ENCODE data around the gene HDAC4. TPM values are rescaled to one million over a fixed set of nuclear protein-coding genes. Genes with fewer than 3 reads are reported as not detected.

The HDAC4 gene
- total RNA-seq, 1 donor from 2014 or later: 65.7 TPM

- Histone ChIP-seq H3K9me3 (no peaks in the 10 kb centered on the region), H3K36me3 (peaks cover 0 to 3% of the 10 kb centered on the region in 2 donors), H3K27ac (no peak overlapping the region), H3K4me3 (no peak overlapping the region), H3K27me3 (no peaks in the 10 kb centered on the region), H3K4me1 (peaks cover 0 to 5% of the 10 kb centered on the region in 2 donors)
- TF ChIP-seq CTCF (IDR thresholded peaks at IDR 0.05): no peak
- DNase-seq (ENCODE audit: low spot score in 2 of 2): no peak
- intact Hi-C loops (cut with DNase I): no loop called here
These were observed 12.3 kb downstream of the HDAC4 start for GRCh38 chr2:239388236-239389151.

- no peak for TF ChIP-seq CTCF (IDR thresholded peaks at IDR 0.05)
- Histone ChIP-seq H3K36me3 (peaks cover 0 to 3% of the 10 kb centered on the region in 2 donors), H3K4me3 (no peak overlapping the region), H3K27ac (no peak overlapping the region), H3K4me1 (no peaks in the 10 kb centered on the region), H3K9me3 (no peaks in the 10 kb centered on the region), H3K27me3 (no peaks in the 10 kb centered on the region)
- intact Hi-C loops (cut with DNase I): no loop called here
- DNase-seq (ENCODE audit: low spot score in 2 of 2): no peak
These were observed 13.0 kb downstream of the HDAC4 start for GRCh38 chr2:239387811-239388210.

GRCh38 chr2:239386872-239387445 lies 13.9 kb downstream of the HDAC4 start:
- Histone ChIP-seq H3K36me3 (peaks cover 0 to 3% of the 10 kb centered on the region in 2 donors), H3K27me3 (no peaks in the 10 kb centered on the region), H3K4me1 (peaks cover 0 to 2% of the 10 kb centered on the region in 2 donors), H3K9me3 (no peaks in the 10 kb centered on the region), H3K4me3 (no peak overlapping the region), H3K27ac (no peak overlapping the region)
- intact Hi-C loops (cut with DNase I): no loop called here
- TF ChIP-seq CTCF (IDR thresholded peaks at IDR 0.05): no peak
- no peak for DNase-seq (ENCODE audit: low spot score in 2 of 2)

GRCh38 chr2:239386001-239386670 lies 14.7 kb downstream of the HDAC4 start:
- H3K4me1 ChIP-seq: peaks cover 0 to 2% of the 10 kb centered on the region in 2 donors
- H3K36me3 ChIP-seq: peaks cover 0 to 3% of the 10 kb centered on the region in 2 donors
- H3K4me3 ChIP-seq: no peak overlapping the region
- no peaks in the 10 kb centered on the region for H3K27me3 ChIP-seq
- no peaks in the 10 kb centered on the region for H3K9me3 ChIP-seq
- intact Hi-C loops (cut with DNase I): no loop called here
- no peak overlapping the region for H3K27ac ChIP-seq
- no peak for DNase-seq (ENCODE audit: low spot score in 2 of 2)
- no peak for TF ChIP-seq CTCF (IDR thresholded peaks at IDR 0.05)

- no peak overlapping the region for H3K4me3 ChIP-seq
- TF ChIP-seq CTCF (IDR thresholded peaks at IDR 0.05): no peak
- H3K4me1 ChIP-seq: peaks cover 0 to 2% of the 10 kb centered on the region in 2 donors
- no peak overlapping the region for H3K27ac ChIP-seq
- no peaks in the 10 kb centered on the region for H3K27me3 ChIP-seq
- H3K9me3 ChIP-seq: no peaks in the 10 kb centered on the region
- intact Hi-C loops (cut with DNase I): no loop called here
- DNase-seq (ENCODE audit: low spot score in 2 of 2): no peak
- peaks cover 0 to 3% of the 10 kb centered on the region in 2 donors for H3K36me3 ChIP-seq
These were observed 15.5 kb downstream of the HDAC4 start for GRCh38 chr2:239385096-239386000.
